Neural cell (in vitro differentiated cells): Measurements from ENCODE around the gene NPC1.

Source experiments
- EP300 ChIP-seq: fragments of 450-650 bp; conservative IDR thresholded peaks from 2 replicates; pipeline ENCODE4 v1.6.1; 2014; ENCODE audit warnings: antibody characterized with exemption, mild to moderate bottlenecking, moderate library complexity; ENCODE audit not compliant: poor library complexity, severe bottlenecking
- EZH2 ChIP-seq: fragments of 200-600, 300-800 bp; shearing (Covaris generic), sonication (generic); IDR thresholded peaks from 2 replicates; pipeline ENCODE4 v1.6.1; 2014; ENCODE audit warnings: antibody characterized with exemption, low read length, borderline replicate concordance, mild to moderate bottlenecking; ENCODE audit not compliant: insufficient read depth, poor library complexity, severe bottlenecking
- MXI1 ChIP-seq: fragments of 450-650 bp; conservative IDR thresholded peaks from 2 replicates; pipeline ENCODE4 v1.6.1; 2014; ENCODE audit warnings: antibody characterized with exemption, mild to moderate bottlenecking; ENCODE audit not compliant: poor library complexity, severe bottlenecking
- POLR2AphosphoS5 ChIP-seq: IDR thresholded peaks from 2 replicates; pipeline ENCODE4 v1.6.1; 2012
- RAD21 ChIP-seq: fragments of 450-650 bp; conservative IDR thresholded peaks from 2 replicates; pipeline ENCODE4 v1.6.1; 2014; ENCODE audit warnings: antibody characterized with exemption, mild to moderate bottlenecking, moderate library complexity
- SMC3 ChIP-seq: fragments of 450-650 bp; conservative IDR thresholded peaks from 2 replicates; pipeline ENCODE4 v1.6.1; 2014; ENCODE audit warnings: antibody characterized with exemption, mild to moderate bottlenecking, moderate library complexity; ENCODE audit not compliant: poor library complexity
- TAF1 ChIP-seq: IDR thresholded peaks from 2 replicates; pipeline ENCODE4 v1.6.1; 2012; ENCODE audit warnings: low read depth
- TF ChIP-seq, protein P1 (sequence below): fragments of 450-650 bp; IDR thresholded peaks from 2 replicates; pipeline ENCODE4 v1.5.1; 2014; ENCODE audit warnings: antibody characterized with exemption, mild to moderate bottlenecking, moderate library complexity; ENCODE audit not compliant: poor library complexity, severe bottlenecking
- TF ChIP-seq, protein P2 (sequence below): IDR thresholded peaks from 2 replicates; pipeline ENCODE4 v1.6.1; 2012; ENCODE audit warnings: borderline replicate concordance

DNA sequence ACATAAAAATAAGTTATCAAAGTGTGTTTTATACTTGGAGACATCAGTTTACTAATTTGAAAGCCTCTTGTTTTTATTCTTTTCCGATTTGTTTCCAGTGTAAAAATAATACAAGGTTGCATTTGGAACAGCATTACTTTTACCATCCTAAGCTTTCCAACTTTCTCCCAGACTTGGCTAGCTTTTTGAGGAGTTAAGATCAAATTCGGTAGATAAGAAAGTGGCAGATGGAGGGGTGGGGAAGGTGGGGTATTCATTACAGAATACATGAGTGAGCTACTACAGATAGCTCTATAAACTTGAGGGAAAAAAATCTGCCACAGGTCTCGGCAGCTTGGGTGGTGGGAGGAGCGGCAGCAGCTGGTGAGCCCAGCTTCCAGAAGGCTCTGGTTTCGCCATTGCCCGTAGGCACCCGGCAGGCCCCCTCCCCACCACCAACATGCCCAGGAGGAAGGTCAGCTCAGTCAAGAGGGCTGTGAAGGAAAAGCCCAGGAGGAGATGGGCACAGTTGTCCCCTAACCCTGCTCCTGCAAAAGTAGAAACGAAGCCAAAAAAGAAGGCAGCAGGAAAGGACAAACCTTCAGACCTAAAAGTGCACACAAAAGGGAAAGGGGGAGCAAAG lies 101.6 kb downstream of the NPC1 start:
- TF ChIP-seq, protein P1, sequence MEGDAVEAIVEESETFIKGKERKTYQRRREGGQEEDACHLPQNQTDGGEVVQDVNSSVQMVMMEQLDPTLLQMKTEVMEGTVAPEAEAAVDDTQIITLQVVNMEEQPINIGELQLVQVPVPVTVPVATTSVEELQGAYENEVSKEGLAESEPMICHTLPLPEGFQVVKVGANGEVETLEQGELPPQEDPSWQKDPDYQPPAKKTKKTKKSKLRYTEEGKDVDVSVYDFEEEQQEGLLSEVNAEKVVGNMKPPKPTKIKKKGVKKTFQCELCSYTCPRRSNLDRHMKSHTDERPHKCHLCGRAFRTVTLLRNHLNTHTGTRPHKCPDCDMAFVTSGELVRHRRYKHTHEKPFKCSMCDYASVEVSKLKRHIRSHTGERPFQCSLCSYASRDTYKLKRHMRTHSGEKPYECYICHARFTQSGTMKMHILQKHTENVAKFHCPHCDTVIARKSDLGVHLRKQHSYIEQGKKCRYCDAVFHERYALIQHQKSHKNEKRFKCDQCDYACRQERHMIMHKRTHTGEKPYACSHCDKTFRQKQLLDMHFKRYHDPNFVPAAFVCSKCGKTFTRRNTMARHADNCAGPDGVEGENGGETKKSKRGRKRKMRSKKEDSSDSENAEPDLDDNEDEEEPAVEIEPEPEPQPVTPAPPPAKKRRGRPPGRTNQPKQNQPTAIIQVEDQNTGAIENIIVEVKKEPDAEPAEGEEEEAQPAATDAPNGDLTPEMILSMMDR, result no peak
- TF ChIP-seq EZH2 (no peak), EP300 (no peak), POLR2AphosphoS5 (no peak), SMC3 (no peak), TAF1 (no peak), RAD21 (no peak), MXI1 (no peak)
- TF ChIP-seq, protein P2, sequence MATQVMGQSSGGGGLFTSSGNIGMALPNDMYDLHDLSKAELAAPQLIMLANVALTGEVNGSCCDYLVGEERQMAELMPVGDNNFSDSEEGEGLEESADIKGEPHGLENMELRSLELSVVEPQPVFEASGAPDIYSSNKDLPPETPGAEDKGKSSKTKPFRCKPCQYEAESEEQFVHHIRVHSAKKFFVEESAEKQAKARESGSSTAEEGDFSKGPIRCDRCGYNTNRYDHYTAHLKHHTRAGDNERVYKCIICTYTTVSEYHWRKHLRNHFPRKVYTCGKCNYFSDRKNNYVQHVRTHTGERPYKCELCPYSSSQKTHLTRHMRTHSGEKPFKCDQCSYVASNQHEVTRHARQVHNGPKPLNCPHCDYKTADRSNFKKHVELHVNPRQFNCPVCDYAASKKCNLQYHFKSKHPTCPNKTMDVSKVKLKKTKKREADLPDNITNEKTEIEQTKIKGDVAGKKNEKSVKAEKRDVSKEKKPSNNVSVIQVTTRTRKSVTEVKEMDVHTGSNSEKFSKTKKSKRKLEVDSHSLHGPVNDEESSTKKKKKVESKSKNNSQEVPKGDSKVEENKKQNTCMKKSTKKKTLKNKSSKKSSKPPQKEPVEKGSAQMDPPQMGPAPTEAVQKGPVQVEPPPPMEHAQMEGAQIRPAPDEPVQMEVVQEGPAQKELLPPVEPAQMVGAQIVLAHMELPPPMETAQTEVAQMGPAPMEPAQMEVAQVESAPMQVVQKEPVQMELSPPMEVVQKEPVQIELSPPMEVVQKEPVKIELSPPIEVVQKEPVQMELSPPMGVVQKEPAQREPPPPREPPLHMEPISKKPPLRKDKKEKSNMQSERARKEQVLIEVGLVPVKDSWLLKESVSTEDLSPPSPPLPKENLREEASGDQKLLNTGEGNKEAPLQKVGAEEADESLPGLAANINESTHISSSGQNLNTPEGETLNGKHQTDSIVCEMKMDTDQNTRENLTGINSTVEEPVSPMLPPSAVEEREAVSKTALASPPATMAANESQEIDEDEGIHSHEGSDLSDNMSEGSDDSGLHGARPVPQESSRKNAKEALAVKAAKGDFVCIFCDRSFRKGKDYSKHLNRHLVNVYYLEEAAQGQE, result no peak
